ENCODE data around the gene SEPTIN10. TPM values are rescaled to one million over a fixed set of nuclear protein-coding genes. Genes with fewer than 3 reads are reported as not detected.
A peak's percentile ranks its signal among the peaks of the same experiment; 100 is the strongest.

The SEPTIN10 gene
- 5.6 TPM for total RNA-seq
- polyA plus RNA-seq = 1 to 10 TPM; 1.1 to 5.4 (median 4.2) TPM

DNA sequence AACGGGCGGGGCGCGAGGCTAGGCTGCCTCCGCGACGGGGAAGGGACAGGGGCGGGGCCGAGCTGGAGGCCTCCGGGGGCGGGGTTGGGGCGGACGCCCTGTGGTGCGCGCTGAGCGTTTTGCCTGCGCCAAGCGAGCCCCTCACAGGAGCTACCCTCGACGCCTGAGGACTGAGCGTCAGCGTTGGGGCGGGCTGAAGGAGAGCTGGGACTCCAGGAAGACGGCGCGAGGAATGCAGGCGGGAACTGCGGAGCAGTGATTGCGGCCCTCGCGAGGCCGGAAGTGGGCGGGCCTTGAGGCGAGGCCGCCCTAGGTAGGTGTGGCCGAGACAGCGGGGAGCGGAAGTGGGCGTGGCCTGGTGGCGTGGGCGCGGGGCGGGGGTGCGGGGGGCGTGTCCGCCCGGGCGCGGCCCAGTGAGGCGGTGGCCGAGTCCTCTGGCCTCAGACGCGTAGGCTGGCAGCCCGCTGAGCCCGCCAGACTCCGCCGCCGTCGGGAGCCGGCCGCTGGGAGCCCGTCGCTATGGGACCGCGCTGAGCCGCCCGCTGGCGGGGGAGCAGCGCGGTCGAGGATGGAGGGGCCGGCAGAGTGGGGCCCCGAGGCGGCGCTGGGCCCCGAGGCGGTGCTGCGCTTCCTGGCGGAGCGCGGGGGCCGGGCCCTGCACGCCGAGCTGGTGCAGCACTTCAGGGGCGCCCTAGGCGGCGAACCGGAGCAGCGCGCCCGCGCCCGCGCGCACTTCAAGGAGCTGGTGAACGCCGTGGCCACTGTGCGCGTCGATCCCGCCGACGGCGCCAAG, at the start of gene SEPTIN10, which contains the start of gene SOWAHC:
TSS of gene SEPTIN10 (minus strand) at position 45 of the 793 bp plus-strand sequence. CDS start 139 bp downstream, outside the sequence.
TSS of gene SOWAHC (plus strand) at position 443 of the 793 bp plus-strand sequence. CDS start at position 569, 126 bp downstream.
- Histone ChIP-seq H3K36me3 (ENCODE audit: control insufficient read depth, insufficient read depth, low read length) (no peaks in the 10 kb centered on the region), H3K9me3 (ENCODE audit: control insufficient read depth in 2 of 2, low read length in 2 of 2) (no peaks in the 10 kb centered on the region), H3K27me3 (ENCODE audit: control insufficient read depth, insufficient read depth, low read length) (peaks cover 27% of the 10 kb centered on the region), H3K4me3 (ENCODE audit: low read depth, low read length) (peak within 1 kb of the TSS; percentile 63), H3K27ac (ENCODE audit: insufficient read depth, low read length, poor library complexity, severe bottlenecking) (peak within 1 kb of the TSS; percentile 51), H3K4me1 (ENCODE audit: control insufficient read depth, insufficient read depth, low read length, poor library complexity, severe bottlenecking) (peaks cover 24% of the 10 kb centered on the region)
- peak; percentile 77 to 88 (median 85) for DNase-seq
- Mint-ChIP-seq H3K4me1 (peaks cover 7 to 30% (median 14%) of the 10 kb centered on the region in 4 donors), H3K27me3 (peaks cover 76% of the 10 kb centered on the region), H3K4me3 (peak within 1 kb of the TSS; percentile 90 to 95 (median 93)), H3K36me3 (no peaks in the 10 kb centered on the region), H3K9me3 (peaks cover 0 to 6% (median 4%) of the 10 kb centered on the region in 7 donors), H3K27ac (peak within 1 kb of the TSS; percentile 65 to 73 (median 71))
- ATAC-seq (ENCODE audit: low read depth in 2 of 2) = peak; percentile 92

DNA sequence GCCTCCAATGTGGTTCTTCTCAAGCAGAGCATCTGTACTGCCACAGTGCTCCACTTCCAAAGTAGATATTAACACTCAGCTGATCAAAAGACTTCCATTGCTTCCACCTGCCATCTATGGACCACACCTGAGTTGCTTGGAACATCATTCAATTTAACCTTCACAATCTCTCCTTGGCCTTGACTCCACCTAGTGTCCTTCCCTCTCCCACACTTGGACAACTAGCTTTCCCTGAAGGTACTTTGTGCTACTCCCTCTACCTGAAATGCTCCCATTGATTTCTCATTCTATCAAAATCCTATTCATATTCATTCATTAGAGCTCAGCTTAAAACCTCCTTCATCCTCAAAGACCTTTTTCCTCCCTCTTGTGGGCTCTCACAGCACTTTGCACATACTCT, 49.1 kb upstream of the SEPTIN10 start:
- H3K36me3 ChIP-seq (ENCODE audit: control insufficient read depth, insufficient read depth, low read length) = no peaks in the 10 kb centered on the region
- DNase-seq = no peak
- Mint-ChIP-seq H3K36me3 (no peaks in the 10 kb centered on the region), H3K9me3 (peaks cover 0 to 2% (median 0%) of the 10 kb centered on the region in 7 donors), H3K27me3 (peaks cover 26% of the 10 kb centered on the region), H3K27ac (peak overlapping the region in 1 of 3 donors; percentile 7), H3K4me3 (no peak overlapping the region), H3K4me1 (no peaks in the 10 kb centered on the region)
- ATAC-seq (ENCODE audit: low read depth in 2 of 2) = no peak
- H3K27ac ChIP-seq (ENCODE audit: insufficient read depth, low read length, poor library complexity, severe bottlenecking) = no peak overlapping the region
- H3K4me1 ChIP-seq (ENCODE audit: control insufficient read depth, insufficient read depth, low read length, poor library complexity, severe bottlenecking) = no peaks in the 10 kb centered on the region
- peaks cover 7% of the 10 kb centered on the region for H3K27me3 ChIP-seq (ENCODE audit: control insufficient read depth, insufficient read depth, low read length)
- no peaks in the 10 kb centered on the region for H3K9me3 ChIP-seq (ENCODE audit: control insufficient read depth in 2 of 2, low read length in 2 of 2)
- no peak overlapping the region for H3K4me3 ChIP-seq (ENCODE audit: low read depth, low read length)

DNA sequence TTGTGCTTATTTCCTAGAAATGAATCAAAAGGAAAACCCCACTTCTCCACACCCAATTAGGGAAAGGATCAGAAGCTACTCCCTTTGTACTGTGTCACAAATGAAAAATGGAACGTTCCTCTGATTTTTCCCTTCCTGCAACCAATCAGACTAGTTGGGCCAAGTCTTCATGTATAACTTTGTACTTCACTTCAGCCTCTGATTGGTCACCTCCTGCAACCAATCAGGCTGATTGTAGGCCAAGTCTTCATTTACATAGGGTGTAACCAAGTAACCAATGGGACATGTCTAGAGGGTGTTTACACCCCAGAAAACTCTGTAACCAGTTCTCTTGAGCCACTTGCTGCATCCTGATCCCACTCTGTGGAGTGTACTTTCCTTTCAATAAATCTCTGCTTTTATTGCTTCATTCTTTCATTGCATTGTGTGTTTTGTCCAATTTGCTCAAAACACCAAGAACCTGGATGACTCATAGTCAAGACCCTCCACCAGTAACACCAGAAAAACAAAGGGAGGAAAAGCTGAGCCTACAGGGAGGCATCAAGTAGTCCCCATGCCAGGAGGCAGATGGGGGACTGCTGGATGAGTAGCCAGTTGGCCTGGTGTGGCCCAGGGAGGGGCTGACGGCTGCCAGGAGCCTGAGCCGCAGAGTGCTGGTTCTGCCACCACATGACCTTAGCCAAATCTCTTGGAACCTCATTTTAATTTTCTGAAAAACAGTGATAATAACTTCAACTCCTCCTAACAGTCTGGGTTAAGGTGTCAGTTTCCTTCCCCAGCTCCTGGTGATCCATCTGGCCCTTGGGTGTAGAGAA, 46.5 kb upstream of the SEPTIN10 start:
- Mint-ChIP-seq H3K27ac (peak overlapping the region in 1 of 3 donors; percentile 12), H3K9me3 (peaks cover 0 to 2% (median 0%) of the 10 kb centered on the region in 7 donors), H3K36me3 (no peaks in the 10 kb centered on the region), H3K4me3 (no peak overlapping the region), H3K27me3 (peaks cover 34% of the 10 kb centered on the region), H3K4me1 (no peaks in the 10 kb centered on the region)
- H3K9me3 ChIP-seq (ENCODE audit: control insufficient read depth in 2 of 2, low read length in 2 of 2) = no peaks in the 10 kb centered on the region
- no peaks in the 10 kb centered on the region for H3K36me3 ChIP-seq (ENCODE audit: control insufficient read depth, insufficient read depth, low read length)
- H3K4me3 ChIP-seq (ENCODE audit: low read depth, low read length) = no peak overlapping the region
- DNase-seq (no peak), ATAC-seq (ENCODE audit: low read depth in 2 of 2) (no peak)
- peaks cover 9% of the 10 kb centered on the region for H3K27me3 ChIP-seq (ENCODE audit: control insufficient read depth, insufficient read depth, low read length)
- no peaks in the 10 kb centered on the region for H3K4me1 ChIP-seq (ENCODE audit: control insufficient read depth, insufficient read depth, low read length, poor library complexity, severe bottlenecking)
- no peak overlapping the region for H3K27ac ChIP-seq (ENCODE audit: insufficient read depth, low read length, poor library complexity, severe bottlenecking)

- Histone ChIP-seq H3K4me3 (ENCODE audit: low read depth, low read length) (no peak overlapping the region), H3K27ac (ENCODE audit: insufficient read depth, low read length, poor library complexity, severe bottlenecking) (no peak overlapping the region), H3K36me3 (ENCODE audit: control insufficient read depth, insufficient read depth, low read length) (no peaks in the 10 kb centered on the region), H3K4me1 (ENCODE audit: control insufficient read depth, insufficient read depth, low read length, poor library complexity, severe bottlenecking) (no peaks in the 10 kb centered on the region), H3K27me3 (ENCODE audit: control insufficient read depth, insufficient read depth, low read length) (peaks cover 9% of the 10 kb centered on the region), H3K9me3 (ENCODE audit: control insufficient read depth in 2 of 2, low read length in 2 of 2) (no peaks in the 10 kb centered on the region)
- ATAC-seq (ENCODE audit: low read depth in 2 of 2) (no peak), DNase-seq (no peak)
- peaks cover 34% of the 10 kb centered on the region for H3K27me3 Mint-ChIP-seq
- H3K27ac Mint-ChIP-seq = no peak overlapping the region
- H3K4me3 Mint-ChIP-seq = no peak overlapping the region
- H3K9me3 Mint-ChIP-seq = peaks cover 0 to 2% (median 0%) of the 10 kb centered on the region in 7 donors
- H3K4me1 Mint-ChIP-seq = no peaks in the 10 kb centered on the region
- no peaks in the 10 kb centered on the region for H3K36me3 Mint-ChIP-seq
These were observed 45.8 kb upstream of the SEPTIN10 start for GRCh38 chr2:109659396-109660045.

GRCh38 chr2:109655287-109655686, 41.5 kb upstream of the SEPTIN10 start:
- Histone ChIP-seq H3K36me3 (ENCODE audit: control insufficient read depth, insufficient read depth, low read length) (no peaks in the 10 kb centered on the region), H3K27me3 (ENCODE audit: control insufficient read depth, insufficient read depth, low read length) (peaks cover 2% of the 10 kb centered on the region), H3K9me3 (ENCODE audit: control insufficient read depth in 2 of 2, low read length in 2 of 2) (no peaks in the 10 kb centered on the region), H3K4me3 (ENCODE audit: low read depth, low read length) (no peak overlapping the region), H3K4me1 (ENCODE audit: control insufficient read depth, insufficient read depth, low read length, poor library complexity, severe bottlenecking) (no peaks in the 10 kb centered on the region), H3K27ac (ENCODE audit: insufficient read depth, low read length, poor library complexity, severe bottlenecking) (no peak overlapping the region)
- ATAC-seq (ENCODE audit: low read depth in 2 of 2) (no peak), DNase-seq (no peak)
- H3K27me3 Mint-ChIP-seq = peaks cover 20% of the 10 kb centered on the region
- no peaks in the 10 kb centered on the region for H3K4me1 Mint-ChIP-seq
- peaks cover 0 to 2% (median 0%) of the 10 kb centered on the region in 7 donors for H3K9me3 Mint-ChIP-seq
- H3K4me3 Mint-ChIP-seq = no peak overlapping the region
- no peak overlapping the region for H3K27ac Mint-ChIP-seq
- no peaks in the 10 kb centered on the region for H3K36me3 Mint-ChIP-seq

DNA sequence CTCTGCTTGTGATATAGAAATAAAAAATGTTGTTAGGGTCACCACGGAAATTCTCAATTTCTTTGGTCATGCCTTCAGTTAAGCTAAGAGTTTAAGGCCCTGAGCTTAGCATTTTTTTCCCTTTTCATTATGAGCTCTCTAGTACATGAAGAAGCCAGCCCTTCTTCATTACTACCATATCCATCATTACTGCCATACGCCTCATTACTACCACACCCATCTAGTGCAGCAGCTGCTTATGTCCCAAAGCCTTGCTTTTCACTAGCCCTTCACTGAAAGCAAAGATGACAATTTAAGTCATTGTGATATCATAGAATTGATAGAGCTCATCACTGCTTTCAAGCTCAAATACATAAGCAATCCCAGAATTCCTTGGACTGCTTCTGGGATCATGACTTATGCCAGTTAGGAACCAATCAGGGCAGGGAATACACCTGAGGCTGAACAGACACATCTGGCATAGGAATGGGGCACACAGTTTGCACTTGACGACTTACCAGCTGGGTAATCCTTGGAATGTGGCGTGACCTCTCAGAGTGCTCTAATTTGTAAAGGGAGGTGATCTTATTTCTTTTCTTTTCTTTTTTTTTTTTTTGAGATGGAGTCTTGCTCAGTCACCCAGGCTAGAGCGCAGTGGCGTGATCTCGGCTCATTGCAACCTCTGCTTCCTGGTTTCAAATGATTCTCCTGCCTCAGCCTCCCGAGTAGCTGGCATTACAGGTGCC, 40.7 kb upstream of the SEPTIN10 start:
- H3K27me3 ChIP-seq (ENCODE audit: control insufficient read depth, insufficient read depth, low read length) = peaks cover 2% of the 10 kb centered on the region
- no peak overlapping the region for H3K27ac ChIP-seq (ENCODE audit: insufficient read depth, low read length, poor library complexity, severe bottlenecking)
- H3K4me1 Mint-ChIP-seq = no peaks in the 10 kb centered on the region
- H3K9me3 ChIP-seq (ENCODE audit: control insufficient read depth in 2 of 2, low read length in 2 of 2) = no peaks in the 10 kb centered on the region
- no peak overlapping the region for H3K27ac Mint-ChIP-seq
- H3K36me3 ChIP-seq (ENCODE audit: control insufficient read depth, insufficient read depth, low read length) = no peaks in the 10 kb centered on the region
- ATAC-seq (ENCODE audit: low read depth in 2 of 2) (no peak), DNase-seq (no peak)
- H3K4me3 Mint-ChIP-seq = no peak overlapping the region
- H3K4me3 ChIP-seq (ENCODE audit: low read depth, low read length) = no peak overlapping the region
- no peaks in the 10 kb centered on the region for H3K36me3 Mint-ChIP-seq
- H3K4me1 ChIP-seq (ENCODE audit: control insufficient read depth, insufficient read depth, low read length, poor library complexity, severe bottlenecking) = no peaks in the 10 kb centered on the region
- H3K27me3 Mint-ChIP-seq = peaks cover 20% of the 10 kb centered on the region
- H3K9me3 Mint-ChIP-seq = peaks cover 0 to 2% (median 0%) of the 10 kb centered on the region in 7 donors
